Right atrium auricular region (tissue), 2 donors: ENCODE measurements around the gene LDLR. TPM values are rescaled to one million over a fixed set of nuclear protein-coding genes. Genes with fewer than 3 reads are reported as not detected.
"Not testable (repeated sequence)": the region's sequence is repeated elsewhere in the genome, so short reads cannot be mapped to it uniquely, and the experiment has no call there.

Experiments used
- DNase-seq: peaks from one replicate; pipeline ENCODE4 v3.0.0-alpha.2; 2019; ENCODE audit warnings: low spot score
- H3K27ac ChIP-seq, 2 donors: fragments of 200-600 bp; sonication (generic); 1 replicate in 1 of 2; 2 replicates in 1 of 2; pipeline ENCODE4 v1.5.1; 2016 to 2019
- H3K27me3 ChIP-seq, 2 donors: fragments of 200-600 bp; sonication (generic); one replicate each; pipeline versions ENCODE4 v1.5.1 to v1.6.0; 2017 to 2019
- H3K36me3 ChIP-seq: fragments of 200-600 bp; sonication (generic); one replicate; pipeline ENCODE4 v1.5.1; 2016
- H3K4me1 ChIP-seq, 2 donors: fragments of 200-600 bp; sonication (generic); one replicate each; pipeline versions ENCODE4 v1.5.1 to v1.6.0; 2017 to 2019
- H3K4me3 ChIP-seq, 2 donors: fragments of 200-600 bp; sonication (generic); 1 replicate in 1 of 2; 2 replicates in 1 of 2; pipeline ENCODE4 v1.5.1; 2017 to 2019; ENCODE audit warnings: mild to moderate bottlenecking in 1 of 2, moderate library complexity in 1 of 2
- H3K9me3 ChIP-seq, 2 donors: fragments of 200-600 bp; sonication (generic); one replicate each; pipeline ENCODE4 v1.5.1; 2019
- total RNA-seq, 2 donors: library from RNA; depleted of rRNA; stranded (reverse); fragments of >200 nt; gene quantifications; one replicate each; pipeline ENCODE4 v1.1.0, GENCODE V29; 2016
- TF ChIP-seq, protein P1 (sequence below), 2 donors: fragments of 200-600 bp; sonication (generic); IDR thresholded peaks; one replicate each; pipeline ENCODE4 v1.5.1; 2019; ENCODE audit warnings: antibody characterized with exemption in 2 of 2

The LDLR gene
- total RNA-seq, 2 donors from 2014 or later, result 13.8 to 15.9 TPM

DNA sequence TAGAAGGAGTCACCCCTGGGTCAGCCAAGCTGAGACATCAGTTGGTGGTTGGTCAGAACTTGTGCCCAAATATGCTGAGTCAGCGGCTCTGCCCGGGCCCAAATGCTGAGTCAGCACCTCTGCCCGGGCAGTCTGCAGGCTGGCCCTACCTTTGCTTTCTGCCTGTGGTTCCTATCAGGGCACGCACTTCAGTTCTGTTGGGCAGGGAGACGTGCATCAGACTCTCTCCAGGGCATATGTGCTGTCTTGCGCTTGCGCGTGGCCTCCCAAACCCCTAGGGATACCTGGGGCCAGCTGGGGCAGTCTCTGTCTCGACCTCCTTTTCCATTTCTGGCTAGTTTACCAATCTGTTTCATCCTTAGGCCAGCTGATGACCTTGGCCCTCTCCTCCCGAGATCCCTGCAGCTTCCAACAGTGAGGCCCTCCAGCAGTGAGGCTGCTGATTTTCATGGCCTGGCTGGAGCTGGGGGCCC lies 24.4 kb upstream of the LDLR start:
- peaks cover 17% of the 10 kb centered on the region for H3K36me3 ChIP-seq
- H3K27ac ChIP-seq, result no peak overlapping the region
- no peaks in the 10 kb centered on the region for H3K9me3 ChIP-seq
- TF ChIP-seq, protein P1, sequence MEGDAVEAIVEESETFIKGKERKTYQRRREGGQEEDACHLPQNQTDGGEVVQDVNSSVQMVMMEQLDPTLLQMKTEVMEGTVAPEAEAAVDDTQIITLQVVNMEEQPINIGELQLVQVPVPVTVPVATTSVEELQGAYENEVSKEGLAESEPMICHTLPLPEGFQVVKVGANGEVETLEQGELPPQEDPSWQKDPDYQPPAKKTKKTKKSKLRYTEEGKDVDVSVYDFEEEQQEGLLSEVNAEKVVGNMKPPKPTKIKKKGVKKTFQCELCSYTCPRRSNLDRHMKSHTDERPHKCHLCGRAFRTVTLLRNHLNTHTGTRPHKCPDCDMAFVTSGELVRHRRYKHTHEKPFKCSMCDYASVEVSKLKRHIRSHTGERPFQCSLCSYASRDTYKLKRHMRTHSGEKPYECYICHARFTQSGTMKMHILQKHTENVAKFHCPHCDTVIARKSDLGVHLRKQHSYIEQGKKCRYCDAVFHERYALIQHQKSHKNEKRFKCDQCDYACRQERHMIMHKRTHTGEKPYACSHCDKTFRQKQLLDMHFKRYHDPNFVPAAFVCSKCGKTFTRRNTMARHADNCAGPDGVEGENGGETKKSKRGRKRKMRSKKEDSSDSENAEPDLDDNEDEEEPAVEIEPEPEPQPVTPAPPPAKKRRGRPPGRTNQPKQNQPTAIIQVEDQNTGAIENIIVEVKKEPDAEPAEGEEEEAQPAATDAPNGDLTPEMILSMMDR (IDR thresholded peaks at IDR 0.05), result no peak
- H3K4me1 ChIP-seq, result no peaks in the 10 kb centered on the region
- DNase-seq, result no peak
- no peak overlapping the region for H3K4me3 ChIP-seq
- H3K27me3 ChIP-seq, result no peaks in the 10 kb centered on the region

DNA sequence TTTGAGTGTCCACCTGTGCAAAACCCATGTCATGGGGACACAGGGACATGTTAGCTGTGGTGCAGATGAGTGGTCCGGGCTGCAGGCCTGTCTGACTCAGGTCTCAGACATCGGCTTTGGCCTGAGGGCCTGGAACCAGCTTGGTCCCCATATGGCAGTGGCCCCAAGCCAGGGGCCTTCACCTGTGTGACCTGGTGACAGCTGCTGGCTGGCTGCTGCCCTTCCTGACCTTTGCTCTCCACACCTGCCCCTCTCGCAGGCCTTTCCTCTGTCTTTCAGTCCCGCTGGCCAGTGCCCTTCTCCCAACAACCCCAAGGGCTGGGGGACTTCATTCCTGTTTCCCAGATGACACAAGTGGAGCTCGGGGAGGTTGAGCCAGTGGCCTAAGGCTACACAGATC lies 22.9 kb upstream of the LDLR start:
- no peak for DNase-seq
- peaks cover 7% of the 10 kb centered on the region for H3K36me3 ChIP-seq
- H3K4me3 ChIP-seq, result no peak overlapping the region
- no peaks in the 10 kb centered on the region for H3K27me3 ChIP-seq
- TF ChIP-seq, protein P1 (IDR thresholded peaks at IDR 0.05), result no peak
- no peak overlapping the region for H3K27ac ChIP-seq
- no peaks in the 10 kb centered on the region for H3K4me1 ChIP-seq
- no peaks in the 10 kb centered on the region for H3K9me3 ChIP-seq

DNA sequence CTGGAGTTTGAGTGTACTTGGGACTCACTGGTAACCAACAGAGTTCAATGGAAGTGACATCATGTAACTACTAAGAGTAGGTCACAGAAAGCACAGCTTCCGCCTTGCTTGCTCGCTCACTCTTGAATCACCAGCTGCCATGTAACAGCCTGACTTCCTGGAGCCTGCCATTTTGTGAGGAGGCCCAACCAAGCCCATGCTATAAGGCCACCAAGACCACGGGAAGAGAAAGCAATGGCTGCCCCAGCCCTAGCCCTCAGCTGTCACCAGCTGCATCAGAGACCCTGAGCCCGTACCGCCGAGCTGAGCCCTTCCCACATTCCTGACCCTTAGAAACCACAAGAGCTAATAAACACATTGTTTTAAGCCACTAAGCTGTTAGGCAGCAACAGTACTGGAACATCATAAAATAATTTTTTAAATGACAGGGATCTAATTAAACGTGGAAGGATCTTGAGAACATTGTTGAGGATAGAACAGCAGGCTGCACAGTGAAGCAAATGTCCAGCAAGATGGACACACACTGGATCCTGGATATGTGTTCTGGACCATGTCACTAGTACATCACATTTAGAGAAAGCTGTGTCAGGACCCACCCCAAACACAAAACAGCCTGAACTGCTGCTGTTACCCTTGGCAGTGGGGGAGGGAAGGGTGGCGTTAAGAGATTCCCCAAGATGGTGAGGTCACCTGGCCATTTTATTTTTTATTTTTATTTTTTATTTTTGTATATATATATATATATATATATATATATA lies 21.7 kb upstream of the LDLR start:
- Histone ChIP-seq H3K9me3 (no peaks in the 10 kb centered on the region), H3K4me1 (no peaks in the 10 kb centered on the region), H3K4me3 (no peak overlapping the region), H3K27ac (no peak overlapping the region), H3K36me3 (peaks cover under 1% of the 10 kb centered on the region), H3K27me3 (no peaks in the 10 kb centered on the region)
- TF ChIP-seq, protein P1 (IDR thresholded peaks at IDR 0.05), result no peak
- DNase-seq, result no peak

DNA sequence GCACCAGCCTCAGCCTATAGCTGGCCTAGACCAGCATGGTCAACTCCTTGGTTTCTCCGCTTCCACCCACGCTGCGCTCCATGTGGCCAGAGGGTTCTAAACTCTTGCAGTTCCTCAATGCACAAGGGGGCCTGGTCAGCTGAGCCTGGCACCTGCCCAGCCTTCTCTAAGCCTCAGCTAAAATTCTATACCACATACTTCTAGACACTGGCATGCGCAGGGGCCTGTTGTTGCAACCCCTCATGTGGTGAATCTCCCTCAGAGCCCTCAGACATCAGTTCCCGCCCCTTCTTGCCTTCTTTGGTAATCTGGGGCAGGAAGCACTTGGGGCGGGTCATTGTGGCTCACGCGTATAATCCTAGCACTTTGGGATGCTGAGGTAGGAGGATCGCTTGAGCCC lies 19.7 kb upstream of the LDLR start:
- Histone ChIP-seq H3K4me1 (peaks cover 0 to 5% of the 10 kb centered on the region in 2 donors), H3K27ac (no peak overlapping the region), H3K9me3 (no peaks in the 10 kb centered on the region), H3K27me3 (no peaks in the 10 kb centered on the region), H3K4me3 (no peak overlapping the region), H3K36me3 (no peaks in the 10 kb centered on the region)
- TF ChIP-seq, protein P1 (IDR thresholded peaks at IDR 0.05), result no peak
- no peak for DNase-seq

DNA sequence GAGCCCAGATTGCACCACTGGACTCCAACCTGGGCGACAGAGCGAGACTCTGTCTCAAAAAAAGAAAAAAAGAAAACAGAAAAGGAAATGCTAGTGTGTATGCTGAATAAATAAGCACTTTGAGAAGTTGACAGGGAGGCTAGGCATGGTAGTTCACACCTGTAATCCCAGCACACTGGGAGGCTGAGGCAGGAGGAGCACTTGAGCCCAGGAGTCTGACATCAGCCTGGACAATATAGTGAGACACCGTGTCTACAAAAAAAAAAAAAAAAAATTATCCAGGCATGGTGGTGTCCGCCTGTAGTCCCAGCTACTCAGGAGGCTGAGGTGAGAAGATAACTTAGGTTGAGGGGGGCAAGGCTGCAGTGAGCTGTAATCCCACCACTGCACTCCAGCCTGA lies 19.1 kb upstream of the LDLR start:
- no peak overlapping the region for H3K27ac ChIP-seq
- H3K4me3 ChIP-seq, result no peak overlapping the region
- no peaks in the 10 kb centered on the region for H3K27me3 ChIP-seq
- peaks cover 0 to 6% of the 10 kb centered on the region in 2 donors for H3K4me1 ChIP-seq
- TF ChIP-seq, protein P1 (IDR thresholded peaks at IDR 0.05), result no peak
- no peaks in the 10 kb centered on the region for H3K36me3 ChIP-seq
- DNase-seq, result no peak
- no peaks in the 10 kb centered on the region for H3K9me3 ChIP-seq

DNA sequence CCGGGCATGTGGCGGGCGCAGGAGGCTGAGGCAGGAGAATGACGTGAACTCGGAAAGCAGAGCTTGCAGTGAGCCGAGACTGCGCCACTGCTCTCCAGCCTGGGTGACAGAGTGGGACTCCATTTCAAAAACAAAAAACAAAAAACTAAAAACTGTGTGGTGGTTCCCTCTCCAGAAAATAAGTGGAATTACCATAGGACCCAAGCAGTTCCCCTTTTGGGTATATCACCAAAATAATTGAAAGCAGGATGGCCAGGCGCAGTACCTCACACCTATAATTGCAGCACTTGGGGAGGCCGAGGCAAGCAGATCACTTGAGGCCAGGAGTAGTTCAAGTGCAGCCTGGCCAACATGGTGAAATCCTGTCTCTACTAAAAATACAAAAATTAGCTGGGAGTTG lies 15.7 kb upstream of the LDLR start:
- Histone ChIP-seq H3K36me3 (no peaks in the 10 kb centered on the region), H3K4me1 (peaks cover 0 to 6% of the 10 kb centered on the region in 2 donors), H3K27ac (no peak overlapping the region), H3K4me3 (no peak overlapping the region), H3K9me3 (no peaks in the 10 kb centered on the region), H3K27me3 (no peaks in the 10 kb centered on the region)
- TF ChIP-seq, protein P1 (IDR thresholded peaks at IDR 0.05), result no peak
- DNase-seq, result no peak

DNA sequence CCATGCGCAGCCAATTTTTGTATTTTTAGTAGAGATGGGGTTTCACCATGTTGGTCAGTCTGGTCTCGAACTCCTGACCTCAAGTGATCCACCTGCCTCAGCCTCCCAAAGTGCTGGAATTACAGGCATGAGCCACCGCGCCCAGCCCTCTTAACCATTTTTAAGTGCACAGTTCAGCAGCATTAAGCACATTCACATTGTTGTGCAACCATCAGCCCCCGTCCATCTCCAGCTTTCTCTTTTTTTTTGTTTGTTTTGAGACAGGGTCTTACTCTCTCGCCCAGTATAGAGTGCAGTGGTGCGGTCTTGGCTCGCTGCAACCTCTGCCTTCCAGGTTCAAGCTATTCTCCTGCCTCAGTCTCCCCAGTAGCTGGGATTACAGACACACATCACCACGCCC lies 12.5 kb upstream of the LDLR start:
- DNase-seq, H3K4me3 ChIP-seq, H3K9me3 ChIP-seq, H3K27ac ChIP-seq, H3K27me3 ChIP-seq, H3K4me1 ChIP-seq, H3K36me3 ChIP-seq: not testable (repeated sequence)
